COLO668 (cell line): ENCODE results near the gene RHOT2.

Experiments
- DNase-seq: peaks from one replicate; lab custom pipeline; 2025; ENCODE audit not compliant: unreplicated experiment; lab: John Stamatoyannopoulos, UW

The RHOT2 gene

GRCh38 chr16:647173-647902 is 20.6 kb upstream of the RHOT2 start:
- DNase-seq, result peak; percentile 48

- DNase-seq, result peak; percentile 79
Observed at GRCh38 chr16:648071-648780, 19.7 kb upstream of the RHOT2 start.

GRCh38 chr16:648781-649589 is 18.9 kb upstream of the RHOT2 start, which contains the start of gene WDR90:
TSS of gene WDR90 (plus strand) at chr16:649365. CDS start at chr16:649417, 52 bp downstream.
- DNase-seq, result peak; percentile 97

- peak; percentile 55 for DNase-seq
Observed at GRCh38 chr16:649631-650030, 18.3 kb upstream of the RHOT2 start.

GRCh38 chr16:651844-652243 is 16.1 kb upstream of the RHOT2 start:
- DNase-seq, result no peak

GRCh38 chr16:652454-653305 is 15.3 kb upstream of the RHOT2 start:
- DNase-seq, result no peak

GRCh38 chr16:654034-654433 is 13.9 kb upstream of the RHOT2 start:
- no peak for DNase-seq

- DNase-seq, result no peak
Observed at GRCh38 chr16:657487-657886, 10.4 kb upstream of the RHOT2 start.

GRCh38 chr16:658679-659571 is 9.0 kb upstream of the RHOT2 start:
- no peak for DNase-seq

- no peak for DNase-seq
Observed at GRCh38 chr16:659618-660017, 8.3 kb upstream of the RHOT2 start.

GRCh38 chr16:660132-660458 is 7.8 kb upstream of the RHOT2 start:
- DNase-seq, result no peak

- DNase-seq, result peak; percentile 79
Observed at GRCh38 chr16:660459-661183, 7.3 kb upstream of the RHOT2 start.

GRCh38 chr16:661184-661821 is 6.6 kb upstream of the RHOT2 start:
- DNase-seq, result no peak

- DNase-seq, result no peak
Observed at GRCh38 chr16:662095-662494, 5.8 kb upstream of the RHOT2 start.

GRCh38 chr16:662597-662996 is 5.3 kb upstream of the RHOT2 start:
- no peak for DNase-seq

GRCh38 chr16:666572-666971 is 1.4 kb upstream of the RHOT2 start:
- DNase-seq, result peak; percentile 39

- DNase-seq, result peak; percentile 30
Observed at GRCh38 chr16:667113-667779, 686 bp upstream of the RHOT2 start.

GRCh38 chr16:668519-669171 is 713 bp downstream of the RHOT2 start:
- DNase-seq, result peak; percentile 34
